ENCODE data around the gene TLR6. TPM values are rescaled to one million over a fixed set of nuclear protein-coding genes. Genes with fewer than 3 reads are reported as not detected.
"Not testable (repeated sequence)": the region's sequence is repeated elsewhere in the genome, so short reads cannot be mapped to it uniquely, and the experiment has no call there.

Gene TLR6
- total and polyA plus RNA-seq, 3 experiments from 2014 or later, result 1.2 to 1.3 (median 1.2) TPM

DNA sequence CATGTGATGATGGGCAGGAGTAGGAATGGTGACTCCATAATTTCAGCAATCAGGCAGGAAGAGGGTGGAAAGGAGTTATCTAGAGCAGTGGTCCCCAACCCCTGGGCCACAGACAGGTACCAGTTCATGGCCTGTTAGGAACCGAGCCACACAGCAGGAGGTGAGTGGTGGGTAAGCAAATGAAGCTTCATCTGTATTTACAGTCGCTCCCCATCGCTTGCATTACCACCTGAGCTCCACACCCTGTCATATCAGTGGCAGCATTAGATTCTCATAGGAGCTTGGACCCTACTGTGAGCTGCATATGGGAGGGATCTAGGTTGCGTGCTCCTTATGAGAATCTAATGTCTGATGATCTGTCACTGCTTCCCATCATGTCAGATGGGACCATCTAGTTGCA, 72.5 kb downstream of the TLR6 start:
- no peaks in the 10 kb centered on the region for H3K9me3 ChIP-seq (ENCODE audit: low read length)
- H3K36me3 Mint-ChIP-seq, result peaks cover 0 to 5% (median 0%) of the 10 kb centered on the region in 3 donors
- H3K36me3 ChIP-seq (ENCODE audit: insufficient read depth, low read length), result no peaks in the 10 kb centered on the region
- POLR2A ChIA-PET, result no interaction called here
- H3K4me1 Mint-ChIP-seq, result peaks cover 3 to 6% (median 4%) of the 10 kb centered on the region in 3 donors
- H3K4me1 ChIP-seq (ENCODE audit: insufficient read depth, low read length), result peaks cover 6% of the 10 kb centered on the region
- peaks cover 0 to 4% (median 0%) of the 10 kb centered on the region in 5 donors for H3K9me3 Mint-ChIP-seq
- H3K27me3 ChIP-seq (ENCODE audit: insufficient read depth, low read length, poor library complexity, severe bottlenecking), result no peaks in the 10 kb centered on the region
- no peak overlapping the region for H3K4me3 Mint-ChIP-seq
- peaks cover 0 to 8% of the 10 kb centered on the region in 2 donors for H3K27me3 Mint-ChIP-seq
- H3K27ac ChIP-seq (ENCODE audit: low read depth, low read length), result no peak overlapping the region
- CTCF ChIA-PET, result interaction anchor here (1.4 to 3.0 kb wide), 4 partner anchors 10 to 604 kb away, joined by 4 to 15 read pairs (median 6); partner anchors contain the start of gene TLR1
- no peak overlapping the region for H3K4me3 ChIP-seq (ENCODE audit: low read length)
- no peak overlapping the region for H3K27ac Mint-ChIP-seq
- DNase-seq, result no peak

DNA sequence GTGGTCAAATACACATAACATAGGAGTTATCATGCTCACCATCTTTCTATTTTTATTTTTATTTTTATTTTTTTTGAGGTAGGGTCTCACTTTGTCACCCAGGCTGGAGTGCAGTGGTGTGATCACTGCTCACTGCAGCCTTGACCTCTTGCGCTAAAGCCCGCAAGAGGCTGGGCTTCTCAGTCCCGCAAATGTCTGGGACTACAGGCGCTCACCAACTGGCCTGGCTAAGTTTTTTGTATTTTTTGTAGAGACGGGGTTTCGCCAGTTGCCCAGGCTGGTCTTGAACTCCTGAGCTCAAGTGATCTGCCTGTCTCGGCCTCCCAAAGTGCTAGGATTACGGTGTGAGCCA, 73.5 kb downstream of the TLR6 start:
- peaks cover 0 to 2% (median 0%) of the 10 kb centered on the region in 5 donors for H3K9me3 Mint-ChIP-seq
- DNase-seq, result no peak
- H3K27ac ChIP-seq (ENCODE audit: low read depth, low read length), result no peak overlapping the region

DNA sequence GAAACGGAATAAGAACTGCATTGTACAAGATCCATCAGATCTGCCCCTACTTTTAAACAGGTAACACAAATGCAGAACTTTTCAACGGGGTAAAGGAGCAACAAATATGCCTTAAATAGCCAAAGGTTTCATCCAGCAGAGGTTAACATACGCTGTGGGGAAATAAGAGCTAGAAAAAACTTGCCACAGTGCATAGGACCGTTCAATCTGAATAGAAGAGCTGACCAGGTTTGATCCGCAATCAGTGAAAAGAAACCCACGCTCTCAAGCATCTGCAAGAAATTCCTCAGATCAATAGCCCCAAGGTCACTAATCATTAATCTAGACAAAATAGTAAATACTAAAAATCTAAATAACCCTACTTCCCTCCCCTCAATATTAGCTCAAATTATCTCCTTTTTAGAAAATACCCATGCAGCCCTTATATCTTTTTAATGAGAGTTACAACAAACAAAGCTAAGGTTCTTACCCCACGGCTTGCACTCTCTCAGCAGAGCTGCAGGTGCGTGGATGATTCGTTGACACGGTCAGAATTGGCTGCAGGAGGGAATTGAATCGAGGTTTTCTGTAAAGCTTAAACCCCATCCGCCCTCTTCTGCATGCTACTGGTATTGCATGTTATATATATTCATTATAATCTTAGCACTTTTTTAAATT, 74.0 kb downstream of the TLR6 start, which contains the start of gene TLR10:
Gene TLR10, minus strand, starts transcription at position 539 of the 657 bp plus-strand sequence. CDS start 7,400 bp downstream, outside the sequence.
- H3K4me3 Mint-ChIP-seq, result peak within 1 kb of the TSS in 1 of 7 donors; percentile 24
- H3K27ac ChIP-seq (ENCODE audit: low read depth, low read length), result no peak within 1 kb of the TSS
- H3K4me3 ChIP-seq (ENCODE audit: low read length), result no peak within 1 kb of the TSS

More for the DNA sequence above, 73.5 kb downstream of the TLR6 start:
- H3K4me1 Mint-ChIP-seq, result peaks cover 3 to 6% (median 4%) of the 10 kb centered on the region in 3 donors
- no peak overlapping the region for H3K4me3 Mint-ChIP-seq
- POLR2A ChIA-PET, result no interaction called here
- CTCF ChIA-PET, result interaction anchor here (0.9 to 3.9 kb wide), 18 partner anchors 9 to 723 kb away, joined by 3 to 33 read pairs (median 4); partner anchors contain the start of gene TLR1
- Histone ChIP-seq H3K27me3 (ENCODE audit: insufficient read depth, low read length, poor library complexity, severe bottlenecking) (no peaks in the 10 kb centered on the region), H3K36me3 (ENCODE audit: insufficient read depth, low read length) (no peaks in the 10 kb centered on the region), H3K4me3 (ENCODE audit: low read length) (no peak overlapping the region), H3K4me1 (ENCODE audit: insufficient read depth, low read length) (peaks cover 6% of the 10 kb centered on the region), H3K9me3 (ENCODE audit: low read length) (no peaks in the 10 kb centered on the region)
- no peak overlapping the region for H3K27ac Mint-ChIP-seq
- peaks cover under 1 to 8% of the 10 kb centered on the region in 2 donors for H3K27me3 Mint-ChIP-seq
- H3K36me3 Mint-ChIP-seq, result peaks cover 0 to 4% (median 0%) of the 10 kb centered on the region in 3 donors

DNA sequence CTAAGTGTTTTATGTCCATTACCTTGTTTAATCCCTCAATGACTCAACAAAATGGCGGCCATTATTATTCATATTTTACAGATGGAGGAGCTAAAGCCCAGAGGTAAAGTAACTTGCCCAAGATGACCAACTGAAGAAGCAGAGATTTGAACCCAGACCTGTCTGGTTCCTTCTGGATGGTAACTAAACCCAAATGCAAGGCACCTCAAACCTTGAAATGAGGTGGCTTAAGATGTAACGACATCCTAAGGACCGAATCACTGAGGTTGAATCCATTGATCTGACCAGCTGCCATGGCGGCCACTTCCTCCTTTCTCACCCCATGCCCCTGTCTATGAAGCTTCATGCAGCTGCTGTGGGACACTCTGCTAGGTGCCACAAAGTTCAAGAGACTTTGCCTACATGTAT, 74.8 kb downstream of the TLR6 start:
- H3K36me3 Mint-ChIP-seq, result peaks cover 0 to 1% (median 0%) of the 10 kb centered on the region in 3 donors
- H3K4me1 Mint-ChIP-seq, result peaks cover 3 to 6% (median 4%) of the 10 kb centered on the region in 3 donors
- Histone ChIP-seq H3K9me3 (ENCODE audit: low read length) (no peaks in the 10 kb centered on the region), H3K4me1 (ENCODE audit: insufficient read depth, low read length) (peaks cover 6% of the 10 kb centered on the region), H3K4me3 (ENCODE audit: low read length) (no peak overlapping the region), H3K36me3 (ENCODE audit: insufficient read depth, low read length) (no peaks in the 10 kb centered on the region), H3K27ac (ENCODE audit: low read depth, low read length) (no peak overlapping the region), H3K27me3 (ENCODE audit: insufficient read depth, low read length, poor library complexity, severe bottlenecking) (no peaks in the 10 kb centered on the region)
- ChIA-PET POLR2A (no interaction called here), CTCF (interaction anchor here (0.6 to 3.9 kb wide), 15 partner anchors 9 to 722 kb away, joined by 3 to 33 read pairs (median 4); partner anchors contain the start of gene TLR1)
- no peak overlapping the region for H3K4me3 Mint-ChIP-seq
- H3K27me3 Mint-ChIP-seq, result peaks cover 2 to 13% of the 10 kb centered on the region in 2 donors
- H3K9me3 Mint-ChIP-seq, result peaks cover 0 to 1% (median 0%) of the 10 kb centered on the region in 5 donors
- no peak overlapping the region for H3K27ac Mint-ChIP-seq
- no peak for DNase-seq

More for the DNA sequence above, 74.0 kb downstream of the TLR6 start, which contains the start of gene TLR10:
- Histone ChIP-seq H3K36me3 (ENCODE audit: insufficient read depth, low read length) (no peaks in the 10 kb centered on the region), H3K27me3 (ENCODE audit: insufficient read depth, low read length, poor library complexity, severe bottlenecking) (no peaks in the 10 kb centered on the region), H3K4me1 (ENCODE audit: insufficient read depth, low read length) (peaks cover 6% of the 10 kb centered on the region), H3K9me3 (ENCODE audit: low read length) (no peaks in the 10 kb centered on the region)
- Mint-ChIP-seq H3K27ac (peak within 1 kb of the TSS in 1 of 8 donors; percentile 13), H3K4me1 (peaks cover 3 to 6% (median 4%) of the 10 kb centered on the region in 3 donors), H3K9me3 (no peaks in the 10 kb centered on the region), H3K36me3 (no peaks in the 10 kb centered on the region), H3K27me3 (peaks cover 2 to 8% of the 10 kb centered on the region in 2 donors)
- POLR2A ChIA-PET, result no interaction called here
- DNase-seq, result peak in 4 of 5 donors; percentile 11 to 52 (median 32)
- CTCF ChIA-PET, result interaction anchor here (0.9 to 3.9 kb wide), 18 partner anchors 9 to 722 kb away, joined by 3 to 33 read pairs (median 4); partner anchors contain the start of gene TLR1

DNA sequence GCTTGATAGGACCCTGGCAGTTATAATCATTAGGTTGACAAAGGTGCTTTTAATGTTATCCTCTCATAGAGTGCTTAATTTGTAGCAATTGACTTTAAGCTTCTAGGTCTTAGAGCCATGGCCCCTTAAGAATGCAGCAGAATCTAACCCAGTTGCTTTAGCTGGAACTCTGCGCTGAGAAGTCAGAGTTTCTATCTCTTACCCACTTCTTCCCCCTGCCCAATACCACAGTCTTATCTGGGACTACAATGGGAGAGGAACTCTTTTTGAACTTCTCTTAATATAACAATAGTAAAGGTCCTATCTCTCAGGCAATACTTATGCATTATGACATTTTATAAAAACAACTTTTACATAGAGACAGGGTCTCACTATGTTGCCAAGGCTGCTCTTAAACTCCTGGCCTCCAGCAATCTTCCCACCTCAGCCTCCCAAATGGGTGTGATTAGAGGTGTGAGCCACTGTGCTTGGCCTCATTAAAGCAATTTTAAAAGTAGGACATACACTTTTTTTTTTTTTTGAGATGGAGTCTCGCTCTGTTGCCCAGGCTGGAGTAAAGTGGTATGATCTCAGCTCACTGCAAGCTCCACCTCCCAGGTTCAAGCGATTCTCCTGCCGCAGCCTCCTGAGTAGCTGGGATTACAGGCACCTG, 75.7 kb downstream of the TLR6 start:
- Histone ChIP-seq H3K27ac (ENCODE audit: low read depth, low read length) (no peak overlapping the region), H3K9me3 (ENCODE audit: low read length) (no peaks in the 10 kb centered on the region), H3K36me3 (ENCODE audit: insufficient read depth, low read length) (no peaks in the 10 kb centered on the region), H3K27me3 (ENCODE audit: insufficient read depth, low read length, poor library complexity, severe bottlenecking) (no peaks in the 10 kb centered on the region), H3K4me3 (ENCODE audit: low read length) (no peak overlapping the region), H3K4me1 (ENCODE audit: insufficient read depth, low read length) (peaks cover 6% of the 10 kb centered on the region)
- H3K9me3 Mint-ChIP-seq, result peaks cover 0 to 1% (median 0%) of the 10 kb centered on the region in 5 donors
- H3K27ac Mint-ChIP-seq, result no peak overlapping the region
- DNase-seq, result no peak
- ChIA-PET POLR2A (no interaction called here), CTCF (interaction anchor here (1.1 to 3.9 kb wide), 4 partner anchors 8 to 601 kb away, joined by 4 to 33 read pairs (median 17); no protein-coding TSS in a partner anchor)
- H3K36me3 Mint-ChIP-seq, result peaks cover 0 to 3% (median 0%) of the 10 kb centered on the region in 3 donors
- peaks cover 4 to 21% of the 10 kb centered on the region in 2 donors for H3K27me3 Mint-ChIP-seq
- peaks cover 3 to 6% (median 4%) of the 10 kb centered on the region in 3 donors for H3K4me1 Mint-ChIP-seq
- H3K4me3 Mint-ChIP-seq, result no peak overlapping the region

DNA sequence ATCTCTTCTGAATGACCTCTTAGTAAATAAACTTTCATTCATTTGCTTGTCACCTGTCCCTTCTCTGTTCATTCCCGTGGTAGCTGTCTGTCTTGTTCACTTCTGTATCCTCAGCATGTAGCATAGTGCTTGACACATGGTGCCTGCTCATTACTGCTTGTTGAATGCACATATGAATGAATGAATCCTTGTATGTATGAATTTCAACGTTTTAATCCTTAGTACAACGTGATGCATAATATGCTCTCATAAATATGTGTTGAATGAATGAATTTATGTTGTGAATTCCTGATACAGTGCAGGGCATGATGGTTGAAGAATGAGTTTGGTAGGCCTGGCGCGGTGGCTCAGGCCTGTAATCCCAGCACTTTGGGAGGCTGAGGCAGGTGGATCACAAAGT, 76.8 kb downstream of the TLR6 start:
- H3K4me3 ChIP-seq (ENCODE audit: low read length), result no peak overlapping the region
- Mint-ChIP-seq H3K36me3 (peaks cover 0 to 3% (median 0%) of the 10 kb centered on the region in 3 donors), H3K27ac (no peak overlapping the region), H3K27me3 (peaks cover 7 to 33% of the 10 kb centered on the region in 2 donors), H3K4me1 (peaks cover 3 to 6% (median 4%) of the 10 kb centered on the region in 3 donors), H3K9me3 (peaks cover 0 to 1% (median 0%) of the 10 kb centered on the region in 5 donors), H3K4me3 (no peak overlapping the region)
- DNase-seq, result no peak
- ChIA-PET CTCF (interaction anchor here (3.8 to 3.9 kb wide), 2 partner anchors 20 to 21 kb away, joined by 17 to 33 read pairs; no protein-coding TSS in a partner anchor), POLR2A (no interaction called here)
- no peak overlapping the region for H3K27ac ChIP-seq (ENCODE audit: low read depth, low read length)
- no peaks in the 10 kb centered on the region for H3K36me3 ChIP-seq (ENCODE audit: insufficient read depth, low read length)
- peaks cover 4% of the 10 kb centered on the region for H3K27me3 ChIP-seq (ENCODE audit: insufficient read depth, low read length, poor library complexity, severe bottlenecking)
- H3K9me3 ChIP-seq (ENCODE audit: low read length), result no peaks in the 10 kb centered on the region
- peaks cover 6% of the 10 kb centered on the region for H3K4me1 ChIP-seq (ENCODE audit: insufficient read depth, low read length)

DNA sequence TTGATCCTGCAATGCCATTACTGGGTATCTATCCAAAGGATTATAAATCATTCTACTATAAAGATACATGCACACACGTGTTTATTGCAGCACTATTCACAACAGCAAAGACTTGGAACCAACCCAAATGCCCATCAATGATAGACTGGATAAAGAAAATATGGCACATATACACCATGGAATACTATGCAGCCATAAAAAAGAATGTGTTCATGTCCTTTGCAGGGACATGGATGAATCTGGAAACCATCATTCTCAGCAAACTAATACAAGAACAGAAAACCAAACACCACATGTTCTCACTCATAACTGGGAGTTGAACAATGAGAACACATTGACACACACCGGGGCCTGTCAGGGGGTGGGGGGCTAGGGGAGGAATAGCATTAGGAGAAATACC, 78.7 kb downstream of the TLR6 start:
- H3K27me3 ChIP-seq (ENCODE audit: insufficient read depth, low read length, poor library complexity, severe bottlenecking); POLR2A ChIA-PET; H3K4me3 Mint-ChIP-seq; DNase-seq; H3K36me3 Mint-ChIP-seq; H3K4me3 ChIP-seq (ENCODE audit: low read length); CTCF ChIA-PET; H3K36me3 ChIP-seq (ENCODE audit: insufficient read depth, low read length); H3K4me1 Mint-ChIP-seq; H3K9me3 ChIP-seq (ENCODE audit: low read length); H3K9me3 Mint-ChIP-seq; H3K27ac Mint-ChIP-seq; H3K27ac ChIP-seq (ENCODE audit: low read depth, low read length); H3K4me1 ChIP-seq (ENCODE audit: insufficient read depth, low read length): not testable (repeated sequence)
- H3K27me3 Mint-ChIP-seq, result peaks cover 10 to 45% of the 10 kb centered on the region in 2 donors

DNA sequence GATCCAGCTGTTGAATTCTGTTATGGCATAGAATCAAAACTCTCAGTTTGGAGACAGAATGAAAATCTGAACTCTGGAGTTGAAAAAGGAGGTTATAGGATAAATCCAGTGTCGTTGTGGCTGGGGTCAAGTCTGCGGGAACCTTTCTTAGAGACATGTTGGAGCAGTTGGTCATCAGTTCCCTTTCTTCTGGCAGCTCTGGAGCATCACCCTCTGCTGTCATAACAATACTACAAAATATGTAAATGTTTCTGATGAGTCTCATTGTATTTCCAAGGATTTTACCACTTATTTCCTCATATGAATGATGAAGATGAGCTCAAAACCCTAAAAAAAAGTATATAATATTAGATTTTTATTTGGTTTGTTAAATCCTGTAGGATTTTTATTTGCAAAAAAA, 81.3 kb downstream of the TLR6 start:
- H3K9me3 Mint-ChIP-seq, result peaks cover 0 to 7% (median 0%) of the 10 kb centered on the region in 5 donors
- DNase-seq, result no peak
- POLR2A ChIA-PET, result no interaction called here
- H3K27me3 Mint-ChIP-seq, result peaks cover 10 to 48% of the 10 kb centered on the region in 2 donors
- no peaks in the 10 kb centered on the region for H3K4me1 ChIP-seq (ENCODE audit: insufficient read depth, low read length)
- no peaks in the 10 kb centered on the region for H3K36me3 ChIP-seq (ENCODE audit: insufficient read depth, low read length)
- peaks cover 4% of the 10 kb centered on the region for H3K27me3 ChIP-seq (ENCODE audit: insufficient read depth, low read length, poor library complexity, severe bottlenecking)
- CTCF ChIA-PET, result no interaction called here
- peaks cover 0 to 6% (median 1%) of the 10 kb centered on the region in 3 donors for H3K36me3 Mint-ChIP-seq
- H3K4me3 Mint-ChIP-seq, result no peak overlapping the region
- no peak overlapping the region for H3K27ac ChIP-seq (ENCODE audit: low read depth, low read length)
- H3K4me3 ChIP-seq (ENCODE audit: low read length), result no peak overlapping the region
- H3K4me1 Mint-ChIP-seq, result no peaks in the 10 kb centered on the region
- no peak overlapping the region for H3K27ac Mint-ChIP-seq
- H3K9me3 ChIP-seq (ENCODE audit: low read length), result no peaks in the 10 kb centered on the region
